ENCODE data around the gene NPIPA5.
"Not testable (repeated sequence)": the region's sequence is repeated elsewhere in the genome, so short reads cannot be mapped to it uniquely, and the experiment has no call there.

Gene NPIPA5

GRCh38 chr16:15378194-15378593, at the start of gene NPIPA5:
NPIPA5 (minus strand) TSS chr16:15378294; CDS start chr16:15378294, 0 bp downstream.
- H3K27me3 ChIP-seq (ENCODE audit: insufficient read depth, low read length); H3K4me3 ChIP-seq (ENCODE audit: low read depth, low read length); H3K79me2 ChIP-seq (ENCODE audit: control insufficient read depth, insufficient read depth, low read length, unreplicated experiment); H2AFZ ChIP-seq (ENCODE audit: low read length, unreplicated experiment); H3K36me3 ChIP-seq (ENCODE audit: insufficient read depth, low read length); H3K27ac ChIP-seq (ENCODE audit: low read depth, low read length); H3K4me1 ChIP-seq (ENCODE audit: control insufficient read depth, insufficient read depth, low read length, unreplicated experiment): not testable (repeated sequence)

GRCh38 chr16:15427648-15428239, 49.6 kb upstream of the NPIPA5 start:
- Histone ChIP-seq H3K36me3 (ENCODE audit: insufficient read depth, low read length) (no peaks in the 10 kb centered on the region), H3K4me3 (ENCODE audit: low read depth, low read length) (peak overlapping the region; percentile 64), H3K4me1 (ENCODE audit: control insufficient read depth, insufficient read depth, low read length, unreplicated experiment) (no peaks in the 10 kb centered on the region), H3K27ac (ENCODE audit: low read depth, low read length) (peak overlapping the region; percentile 43; the same call in 1 of the 2 replicates), H3K79me2 (ENCODE audit: control insufficient read depth, insufficient read depth, low read length, unreplicated experiment) (no peaks in the 10 kb centered on the region), H2AFZ (ENCODE audit: low read length, unreplicated experiment) (peak overlapping the region; percentile 92), H3K27me3 (ENCODE audit: insufficient read depth, low read length) (no peaks in the 10 kb centered on the region)

- Histone ChIP-seq H3K36me3 (ENCODE audit: insufficient read depth, low read length) (no peaks in the 10 kb centered on the region), H2AFZ (ENCODE audit: low read length, unreplicated experiment) (no peak overlapping the region), H3K27ac (ENCODE audit: low read depth, low read length) (no peak overlapping the region), H3K27me3 (ENCODE audit: insufficient read depth, low read length) (no peaks in the 10 kb centered on the region), H3K4me3 (ENCODE audit: low read depth, low read length) (no peak overlapping the region), H3K4me1 (ENCODE audit: control insufficient read depth, insufficient read depth, low read length, unreplicated experiment) (no peaks in the 10 kb centered on the region), H3K79me2 (ENCODE audit: control insufficient read depth, insufficient read depth, low read length, unreplicated experiment) (no peaks in the 10 kb centered on the region)
Observed at GRCh38 chr16:15426796-15427195, 48.7 kb upstream of the NPIPA5 start.

GRCh38 chr16:15425861-15426260, 47.8 kb upstream of the NPIPA5 start:
- Histone ChIP-seq H3K79me2 (ENCODE audit: control insufficient read depth, insufficient read depth, low read length, unreplicated experiment) (no peaks in the 10 kb centered on the region), H2AFZ (ENCODE audit: low read length, unreplicated experiment) (no peak overlapping the region), H3K4me3 (ENCODE audit: low read depth, low read length) (no peak overlapping the region), H3K36me3 (ENCODE audit: insufficient read depth, low read length) (no peaks in the 10 kb centered on the region), H3K27ac (ENCODE audit: low read depth, low read length) (no peak overlapping the region), H3K27me3 (ENCODE audit: insufficient read depth, low read length) (no peaks in the 10 kb centered on the region), H3K4me1 (ENCODE audit: control insufficient read depth, insufficient read depth, low read length, unreplicated experiment) (no peaks in the 10 kb centered on the region)

- H2AFZ ChIP-seq (ENCODE audit: low read length, unreplicated experiment) = no peak overlapping the region
- no peaks in the 10 kb centered on the region for H3K36me3 ChIP-seq (ENCODE audit: insufficient read depth, low read length)
- H3K4me1 ChIP-seq (ENCODE audit: control insufficient read depth, insufficient read depth, low read length, unreplicated experiment) = no peaks in the 10 kb centered on the region
- H3K27ac ChIP-seq (ENCODE audit: low read depth, low read length) = no peak overlapping the region
- H3K4me3 ChIP-seq (ENCODE audit: low read depth, low read length) = no peak overlapping the region
- no peaks in the 10 kb centered on the region for H3K79me2 ChIP-seq (ENCODE audit: control insufficient read depth, insufficient read depth, low read length, unreplicated experiment)
- no peaks in the 10 kb centered on the region for H3K27me3 ChIP-seq (ENCODE audit: insufficient read depth, low read length)
Observed at GRCh38 chr16:15422222-15422621, 44.1 kb upstream of the NPIPA5 start.

- not testable (repeated sequence) for H3K79me2 ChIP-seq (ENCODE audit: control insufficient read depth, insufficient read depth, low read length, unreplicated experiment); H3K4me1 ChIP-seq (ENCODE audit: control insufficient read depth, insufficient read depth, low read length, unreplicated experiment); H3K27ac ChIP-seq (ENCODE audit: low read depth, low read length); H3K4me3 ChIP-seq (ENCODE audit: low read depth, low read length); H3K36me3 ChIP-seq (ENCODE audit: insufficient read depth, low read length); H3K27me3 ChIP-seq (ENCODE audit: insufficient read depth, low read length); H2AFZ ChIP-seq (ENCODE audit: low read length, unreplicated experiment)
Observed at GRCh38 chr16:15421696-15422095, 43.6 kb upstream of the NPIPA5 start.

GRCh38 chr16:15418206-15418605, 40.1 kb upstream of the NPIPA5 start:
- Histone ChIP-seq H3K36me3 (ENCODE audit: insufficient read depth, low read length) (no peaks in the 10 kb centered on the region), H3K4me3 (ENCODE audit: low read depth, low read length) (no peak overlapping the region), H3K79me2 (ENCODE audit: control insufficient read depth, insufficient read depth, low read length, unreplicated experiment) (no peaks in the 10 kb centered on the region), H3K4me1 (ENCODE audit: control insufficient read depth, insufficient read depth, low read length, unreplicated experiment) (peaks cover 16% of the 10 kb centered on the region), H2AFZ (ENCODE audit: low read length, unreplicated experiment) (no peak overlapping the region), H3K27ac (ENCODE audit: low read depth, low read length) (no peak overlapping the region), H3K27me3 (ENCODE audit: insufficient read depth, low read length) (no peaks in the 10 kb centered on the region)

- Histone ChIP-seq H3K79me2 (ENCODE audit: control insufficient read depth, insufficient read depth, low read length, unreplicated experiment) (no peaks in the 10 kb centered on the region), H3K4me3 (ENCODE audit: low read depth, low read length) (no peak overlapping the region), H3K36me3 (ENCODE audit: insufficient read depth, low read length) (no peaks in the 10 kb centered on the region), H3K27ac (ENCODE audit: low read depth, low read length) (no peak overlapping the region), H2AFZ (ENCODE audit: low read length, unreplicated experiment) (no peak overlapping the region), H3K4me1 (ENCODE audit: control insufficient read depth, insufficient read depth, low read length, unreplicated experiment) (peaks cover 16% of the 10 kb centered on the region), H3K27me3 (ENCODE audit: insufficient read depth, low read length) (no peaks in the 10 kb centered on the region)
Observed at GRCh38 chr16:15417197-15417596, 39.1 kb upstream of the NPIPA5 start.

GRCh38 chr16:15415511-15415985, 37.5 kb upstream of the NPIPA5 start:
- Histone ChIP-seq H3K4me1 (ENCODE audit: control insufficient read depth, insufficient read depth, low read length, unreplicated experiment) (peaks cover 16% of the 10 kb centered on the region), H2AFZ (ENCODE audit: low read length, unreplicated experiment) (no peak overlapping the region), H3K4me3 (ENCODE audit: low read depth, low read length) (no peak overlapping the region), H3K27me3 (ENCODE audit: insufficient read depth, low read length) (no peaks in the 10 kb centered on the region), H3K36me3 (ENCODE audit: insufficient read depth, low read length) (no peaks in the 10 kb centered on the region), H3K79me2 (ENCODE audit: control insufficient read depth, insufficient read depth, low read length, unreplicated experiment) (no peaks in the 10 kb centered on the region), H3K27ac (ENCODE audit: low read depth, low read length) (peak overlapping the region; percentile 48; the same call in 1 of the 2 replicates)

- H3K79me2 ChIP-seq (ENCODE audit: control insufficient read depth, insufficient read depth, low read length, unreplicated experiment); H3K27me3 ChIP-seq (ENCODE audit: insufficient read depth, low read length); H3K4me1 ChIP-seq (ENCODE audit: control insufficient read depth, insufficient read depth, low read length, unreplicated experiment); H3K27ac ChIP-seq (ENCODE audit: low read depth, low read length); H3K36me3 ChIP-seq (ENCODE audit: insufficient read depth, low read length); H2AFZ ChIP-seq (ENCODE audit: low read length, unreplicated experiment); H3K4me3 ChIP-seq (ENCODE audit: low read depth, low read length): not testable (repeated sequence)
Observed at GRCh38 chr16:15409476-15409875, 31.4 kb upstream of the NPIPA5 start.

- H3K36me3 ChIP-seq (ENCODE audit: insufficient read depth, low read length); H2AFZ ChIP-seq (ENCODE audit: low read length, unreplicated experiment); H3K27me3 ChIP-seq (ENCODE audit: insufficient read depth, low read length); H3K4me1 ChIP-seq (ENCODE audit: control insufficient read depth, insufficient read depth, low read length, unreplicated experiment); H3K4me3 ChIP-seq (ENCODE audit: low read depth, low read length); H3K27ac ChIP-seq (ENCODE audit: low read depth, low read length); H3K79me2 ChIP-seq (ENCODE audit: control insufficient read depth, insufficient read depth, low read length, unreplicated experiment): not testable (repeated sequence)
Observed at GRCh38 chr16:15407756-15408155, 29.7 kb upstream of the NPIPA5 start.

All from ACC112 (cell line).